GM23338 (cell line): Measurements from ENCODE around the gene NANOGP8. TPM values are rescaled to one million over a fixed set of nuclear protein-coding genes. Genes with fewer than 3 reads are reported as not detected.

Experiments
- ATAC-seq: fragments of 200-7000 bp; cut with Tn5 transposase; 3 replicates; pipeline ENCODE4 v1.9.1; 2020
- DNase-seq: peaks from one replicate; pipeline ENCODE4 v3.0.0-alpha.2; 2015; ENCODE audit warnings: low spot score
- H2AFZ ChIP-seq: fragments of 200-600 bp; sonication (generic); 2 replicates; pipeline ENCODE4 v1.8.0; 2016; ENCODE audit warnings: antibody characterized with exemption, mild to moderate bottlenecking, moderate library complexity
- H3F3A ChIP-seq: fragments of 200-600 bp; sonication (generic); replicated peaks from 2 replicates; pipeline ENCODE4 v1.8.0; 2017; ENCODE audit warnings: antibody characterized with exemption, mixed run types, low read depth
- H3K27ac ChIP-seq: fragments of 200-600 bp; sonication (generic); 2 replicates; pipeline ENCODE4 v1.6.1; 2016; ENCODE audit warnings: low read depth
- H3K27me3 ChIP-seq: fragments of 200-600 bp; sonication (generic); 2 replicates; pipeline ENCODE4 v1.8.0; 2016; ENCODE audit warnings: mild to moderate bottlenecking, mixed run types, moderate library complexity; ENCODE audit not compliant: insufficient read depth
- H3K36me3 ChIP-seq: fragments of 200-600 bp; sonication (generic); 2 replicates; pipeline ENCODE4 v1.8.0; 2016; ENCODE audit warnings: mild to moderate bottlenecking; ENCODE audit not compliant: insufficient read depth
- H3K4me1 ChIP-seq: fragments of 200-600 bp; sonication (generic); 2 replicates; pipeline ENCODE4 v1.8.0; 2016; ENCODE audit warnings: mild to moderate bottlenecking, moderate library complexity; ENCODE audit not compliant: insufficient read depth
- H3K4me2 ChIP-seq: fragments of 200-600 bp; sonication (generic); 2 replicates; pipeline ENCODE4 v1.7.1; 2017; ENCODE audit warnings: mixed run types
- H3K4me3 ChIP-seq: fragments of 200-600 bp; sonication (generic); 2 replicates; pipeline ENCODE4 v1.6.1; 2016; ENCODE audit warnings: mixed run types
- H3K79me2 ChIP-seq: fragments of 200-600 bp; sonication (generic); replicated peaks from 2 replicates; pipeline ENCODE4 v1.8.0; 2017; ENCODE audit warnings: mild to moderate bottlenecking; ENCODE audit not compliant: insufficient read depth
- H3K9me2 ChIP-seq: fragments of 200-600 bp; sonication (generic); 2 replicates; pipeline ENCODE4 v1.8.0; 2017; ENCODE audit not compliant: insufficient read depth
- H4K20me1 ChIP-seq: fragments of 200-600 bp; sonication (generic); replicated peaks from 2 replicates; pipeline ENCODE4 v1.8.0; 2017; ENCODE audit warnings: mild to moderate bottlenecking; ENCODE audit not compliant: insufficient read depth
- H3K27ac Mint-ChIP-seq: 2 replicates; pipeline ENCODE4 v1.8.0; 2020; ENCODE audit warnings: inconsistent platforms, mild to moderate bottlenecking, moderate library complexity, mixed read lengths
- H3K27me3 Mint-ChIP-seq: 3 replicates; pipeline ENCODE4 v1.8.0; 2022; ENCODE audit warnings: low read depth, mild to moderate bottlenecking, moderate library complexity, mixed read lengths, inconsistent platforms; ENCODE audit not compliant: insufficient read depth, poor library complexity
- H3K36me3 Mint-ChIP-seq: 3 replicates; pipeline ENCODE4 v1.8.0; 2021; ENCODE audit warnings: low read depth, mild to moderate bottlenecking, inconsistent platforms, moderate library complexity, mixed read lengths
- H3K4me1 Mint-ChIP-seq: 3 replicates; pipeline ENCODE4 v1.8.0; 2020; ENCODE audit warnings: mild to moderate bottlenecking, inconsistent platforms, mixed read lengths
- H3K4me3 Mint-ChIP-seq: 3 replicates; pipeline ENCODE4 v1.8.0; 2021; ENCODE audit warnings: moderate library complexity, mild to moderate bottlenecking, inconsistent platforms, mixed read lengths
- H3K9me3 Mint-ChIP-seq: 3 replicates; pipeline ENCODE4 v1.8.0; 2020; ENCODE audit warnings: moderate library complexity, mild to moderate bottlenecking, inconsistent platforms, mixed read lengths
- CREB1 ChIP-seq: fragments of 250-450 bp; sonication (Bioruptor Pico); IDR thresholded peaks from 2 replicates; pipeline ENCODE4 v1.5.0; 2020; ENCODE audit warnings: low read depth, mild to moderate bottlenecking, moderate library complexity
- EZH2 ChIP-seq: fragments of 200-600 bp; sonication (generic); IDR thresholded peaks from one replicate; pipeline ENCODE4 v1.8.0; 2017; ENCODE audit warnings: antibody characterized with exemption, mild to moderate bottlenecking, low read depth; ENCODE audit not compliant: unreplicated experiment
- EZH2phosphoT487 ChIP-seq: fragments of 200-600 bp; sonication (generic); IDR thresholded peaks from one replicate; pipeline ENCODE4 v1.8.1; 2018; ENCODE audit warnings: antibody characterized with exemption; ENCODE audit not compliant: unreplicated experiment
- NANOG ChIP-seq: IDR thresholded peaks from 2 replicates; pipeline ENCODE4 v1.6.1; 2016; ENCODE audit warnings: antibody characterized with exemption, borderline replicate concordance
- POLR2AphosphoS5 ChIP-seq: IDR thresholded peaks from 2 replicates; pipeline ENCODE4 v1.6.1; 2016; ENCODE audit warnings: antibody characterized with exemption, low read depth
- REST ChIP-seq: IDR thresholded peaks from one replicate; pipeline ENCODE4 v1.6.1; 2018; ENCODE audit warnings: antibody characterized with exemption; ENCODE audit not compliant: unreplicated experiment
- STAT1 ChIP-seq: IDR thresholded peaks from one replicate; pipeline ENCODE4 v1.6.1; 2016; ENCODE audit warnings: antibody characterized with exemption; ENCODE audit not compliant: unreplicated experiment
- ZNF114 ChIP-seq: fragments of 250-450 bp; sonication (Bioruptor Pico); IDR thresholded peaks from 2 replicates; pipeline ENCODE4 v1.5.0; 2020; ENCODE audit warnings: mild to moderate bottlenecking, moderate library complexity
- ZNF331 ChIP-seq: fragments of 250-450 bp; sonication (Bioruptor Pico); IDR thresholded peaks from 2 replicates; pipeline ENCODE4 v1.5.0; 2020; ENCODE audit warnings: low read depth, mild to moderate bottlenecking, moderate library complexity
- polyA plus RNA-seq: library from polyadenylated mRNA; unstranded; fragments of >200 nt; fragmentation: Nextera tagmentation; extraction: Ambion mirVana; gene quantifications from 2 replicates; pipeline ENCODE4 v1.2.1, GENCODE V29; 2016
- total RNA-seq: library from RNA; depleted of rRNA; stranded (reverse); fragments of >200 nt; shearing (Covaris generic); gene quantifications from 2 replicates; pipeline ENCODE4 v1.2.3, GENCODE V29; 2014
- TF ChIP-seq, protein P1 (sequence below): fragments of 250-450 bp; sonication (Bioruptor Pico); IDR thresholded peaks from 2 replicates; pipeline ENCODE4 v1.5.0; 2020; ENCODE audit warnings: mild to moderate bottlenecking, moderate library complexity
- TF ChIP-seq, protein P2 (sequence below): IDR thresholded peaks from 2 replicates; pipeline ENCODE4 v1.6.1; 2016; ENCODE audit warnings: antibody characterized with exemption

NANOGP8 gene
- total and polyA plus RNA-seq, 2 experiments from 2014 or later: 8.5 to 53.4 TPM

GRCh38 chr15:35060591-35060990, 24.5 kb downstream of the NANOGP8 start (continued):
- TF ChIP-seq STAT1 (no peak), REST (no peak), EZH2 (no peak)

DNA sequence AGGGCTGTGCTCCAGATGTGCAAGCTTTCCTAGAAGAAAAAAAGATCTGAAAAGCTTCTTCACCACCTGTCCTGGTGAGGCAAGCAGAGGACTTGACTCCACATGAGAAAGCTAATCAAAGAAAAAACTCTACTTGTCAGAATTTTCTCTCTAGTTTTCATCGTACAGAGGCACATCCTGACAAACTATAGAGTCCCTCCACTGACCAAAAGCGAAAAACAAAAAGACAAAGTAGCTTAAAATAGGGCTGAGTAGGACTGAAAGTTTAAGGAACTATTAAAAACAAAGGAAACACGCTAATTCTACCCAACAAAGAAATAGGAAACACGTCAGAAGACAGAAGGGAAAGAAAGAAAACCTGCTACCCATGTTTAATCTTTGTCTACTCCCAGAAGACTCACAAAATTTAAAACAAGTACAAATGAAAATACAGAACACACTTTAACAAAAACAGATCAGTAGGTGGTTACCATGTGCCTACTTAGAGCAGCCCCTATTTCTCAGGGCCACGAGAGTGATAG, 26.5 kb downstream of the NANOGP8 start:
- H3K9me2 ChIP-seq: no peaks in the 10 kb centered on the region
- DNase-seq (no peak), ATAC-seq (no peak)
- no peak overlapping the region for H3K4me2 ChIP-seq
- peaks cover 6% of the 10 kb centered on the region for H3F3A ChIP-seq
- H3K4me1 Mint-ChIP-seq: peaks cover 37% of the 10 kb centered on the region
- peaks cover 8% of the 10 kb centered on the region for H3K27me3 Mint-ChIP-seq
- H3K36me3 Mint-ChIP-seq: peaks cover 9% of the 10 kb centered on the region
- no peaks in the 10 kb centered on the region for H3K79me2 ChIP-seq
- H3K27me3 ChIP-seq: no peaks in the 10 kb centered on the region
- H3K4me1 ChIP-seq: peaks cover 43% of the 10 kb centered on the region
- H2AFZ ChIP-seq: no peak overlapping the region
- H3K27ac ChIP-seq: peak overlapping the region; percentile 11
- H3K9me3 Mint-ChIP-seq: peaks cover 4% of the 10 kb centered on the region; the same call in 1 of the 3 replicates
- no peak overlapping the region; the same call in none of the 2 replicates for H3K27ac Mint-ChIP-seq
- no peaks in the 10 kb centered on the region for H4K20me1 ChIP-seq
- no peaks in the 10 kb centered on the region for H3K36me3 ChIP-seq
- H3K4me3 ChIP-seq: no peak overlapping the region
- no peak overlapping the region for H3K4me3 Mint-ChIP-seq
- no peak for TF ChIP-seq POLR2AphosphoS5
- TF ChIP-seq STAT1: no peak
- TF ChIP-seq ZNF114 (CRISPR knock-in tag): no peak
- TF ChIP-seq NANOG: no peak
- TF ChIP-seq, protein P1, sequence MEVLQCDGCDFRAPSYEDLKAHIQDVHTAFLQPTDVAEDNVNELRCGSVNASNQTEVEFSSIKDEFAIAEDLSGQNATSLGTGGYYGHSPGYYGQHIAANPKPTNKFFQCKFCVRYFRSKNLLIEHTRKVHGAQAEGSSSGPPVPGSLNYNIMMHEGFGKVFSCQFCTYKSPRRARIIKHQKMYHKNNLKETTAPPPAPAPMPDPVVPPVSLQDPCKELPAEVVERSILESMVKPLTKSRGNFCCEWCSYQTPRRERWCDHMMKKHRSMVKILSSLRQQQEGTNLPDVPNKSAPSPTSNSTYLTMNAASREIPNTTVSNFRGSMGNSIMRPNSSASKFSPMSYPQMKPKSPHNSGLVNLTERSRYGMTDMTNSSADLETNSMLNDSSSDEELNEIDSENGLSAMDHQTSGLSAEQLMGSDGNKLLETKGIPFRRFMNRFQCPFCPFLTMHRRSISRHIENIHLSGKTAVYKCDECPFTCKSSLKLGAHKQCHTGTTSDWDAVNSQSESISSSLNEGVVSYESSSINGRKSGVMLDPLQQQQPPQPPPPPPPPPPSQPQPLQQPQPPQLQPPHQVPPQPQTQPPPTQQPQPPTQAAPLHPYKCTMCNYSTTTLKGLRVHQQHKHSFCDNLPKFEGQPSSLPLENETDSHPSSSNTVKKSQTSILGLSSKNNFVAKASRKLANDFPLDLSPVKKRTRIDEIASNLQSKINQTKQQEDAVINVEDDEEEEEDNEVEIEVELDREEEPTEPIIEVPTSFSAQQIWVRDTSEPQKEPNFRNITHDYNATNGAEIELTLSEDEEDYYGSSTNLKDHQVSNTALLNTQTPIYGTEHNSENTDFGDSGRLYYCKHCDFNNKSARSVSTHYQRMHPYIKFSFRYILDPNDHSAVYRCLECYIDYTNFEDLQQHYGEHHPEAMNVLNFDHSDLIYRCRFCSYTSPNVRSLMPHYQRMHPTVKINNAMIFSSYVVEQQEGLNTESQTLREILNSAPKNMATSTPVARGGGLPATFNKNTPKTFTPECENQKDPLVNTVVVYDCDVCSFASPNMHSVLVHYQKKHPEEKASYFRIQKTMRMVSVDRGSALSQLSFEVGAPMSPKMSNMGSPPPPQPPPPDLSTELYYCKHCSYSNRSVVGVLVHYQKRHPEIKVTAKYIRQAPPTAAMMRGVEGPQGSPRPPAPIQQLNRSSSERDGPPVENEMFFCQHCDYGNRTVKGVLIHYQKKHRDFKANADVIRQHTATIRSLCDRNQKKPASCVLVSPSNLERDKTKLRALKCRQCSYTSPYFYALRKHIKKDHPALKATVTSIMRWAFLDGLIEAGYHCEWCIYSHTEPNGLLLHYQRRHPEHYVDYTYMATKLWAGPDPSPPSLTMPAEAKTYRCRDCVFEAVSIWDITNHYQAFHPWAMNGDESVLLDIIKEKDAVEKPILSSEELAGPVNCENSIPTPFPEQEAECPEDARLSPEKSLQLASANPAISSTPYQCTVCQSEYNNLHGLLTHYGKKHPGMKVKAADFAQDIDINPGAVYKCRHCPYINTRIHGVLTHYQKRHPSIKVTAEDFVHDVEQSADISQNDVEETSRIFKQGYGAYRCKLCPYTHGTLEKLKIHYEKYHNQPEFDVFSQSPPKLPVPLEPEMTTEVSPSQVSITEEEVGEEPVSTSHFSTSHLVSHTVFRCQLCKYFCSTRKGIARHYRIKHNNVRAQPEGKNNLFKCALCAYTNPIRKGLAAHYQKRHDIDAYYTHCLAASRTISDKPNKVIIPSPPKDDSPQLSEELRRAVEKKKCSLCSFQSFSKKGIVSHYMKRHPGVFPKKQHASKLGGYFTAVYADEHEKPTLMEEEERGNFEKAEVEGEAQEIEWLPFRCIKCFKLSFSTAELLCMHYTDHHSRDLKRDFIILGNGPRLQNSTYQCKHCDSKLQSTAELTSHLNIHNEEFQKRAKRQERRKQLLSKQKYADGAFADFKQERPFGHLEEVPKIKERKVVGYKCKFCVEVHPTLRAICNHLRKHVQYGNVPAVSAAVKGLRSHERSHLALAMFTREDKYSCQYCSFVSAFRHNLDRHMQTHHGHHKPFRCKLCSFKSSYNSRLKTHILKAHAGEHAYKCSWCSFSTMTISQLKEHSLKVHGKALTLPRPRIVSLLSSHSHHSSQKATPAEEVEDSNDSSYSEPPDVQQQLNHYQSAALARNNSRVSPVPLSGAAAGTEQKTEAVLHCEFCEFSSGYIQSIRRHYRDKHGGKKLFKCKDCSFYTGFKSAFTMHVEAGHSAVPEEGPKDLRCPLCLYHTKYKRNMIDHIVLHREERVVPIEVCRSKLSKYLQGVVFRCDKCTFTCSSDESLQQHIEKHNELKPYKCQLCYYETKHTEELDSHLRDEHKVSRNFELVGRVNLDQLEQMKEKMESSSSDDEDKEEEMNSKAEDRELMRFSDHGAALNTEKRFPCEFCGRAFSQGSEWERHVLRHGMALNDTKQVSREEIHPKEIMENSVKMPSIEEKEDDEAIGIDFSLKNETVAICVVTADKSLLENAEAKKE (CRISPR knock-in tag): no peak
- TF ChIP-seq, protein P2, sequence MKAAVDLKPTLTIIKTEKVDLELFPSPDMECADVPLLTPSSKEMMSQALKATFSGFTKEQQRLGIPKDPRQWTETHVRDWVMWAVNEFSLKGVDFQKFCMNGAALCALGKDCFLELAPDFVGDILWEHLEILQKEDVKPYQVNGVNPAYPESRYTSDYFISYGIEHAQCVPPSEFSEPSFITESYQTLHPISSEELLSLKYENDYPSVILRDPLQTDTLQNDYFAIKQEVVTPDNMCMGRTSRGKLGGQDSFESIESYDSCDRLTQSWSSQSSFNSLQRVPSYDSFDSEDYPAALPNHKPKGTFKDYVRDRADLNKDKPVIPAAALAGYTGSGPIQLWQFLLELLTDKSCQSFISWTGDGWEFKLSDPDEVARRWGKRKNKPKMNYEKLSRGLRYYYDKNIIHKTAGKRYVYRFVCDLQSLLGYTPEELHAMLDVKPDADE: no peak
- no peak for TF ChIP-seq EZH2phosphoT487
- TF ChIP-seq CREB1 (CRISPR knock-in tag): no peak
- no peak for TF ChIP-seq REST
- TF ChIP-seq EZH2: no peak
- no peak for TF ChIP-seq ZNF331 (CRISPR knock-in tag)
